MM.1S (cell line): ENCODE data around the gene CFD.

Experiments used
- CTCF ChIP-seq: fragments of 300-600 bp; sonication (generic); IDR thresholded peaks from 2 replicates; pipeline ENCODE4 v1.5.1; 2016; ENCODE audit warnings: antibody characterized with exemption, low read length, mixed read lengths
- EZH2 ChIP-seq: fragments of 300-600 bp; sonication (generic); optimal IDR thresholded peaks from 2 replicates; pipeline ENCODE3; 2017; ENCODE audit warnings: low read depth, mild to moderate bottlenecking, antibody characterized with exemption, low read length, mixed read lengths
- EZH2phosphoT487 ChIP-seq: fragments of 300-600 bp; sonication (generic); IDR thresholded peaks from 2 replicates; pipeline ENCODE4 v1.6.1; 2018; ENCODE audit warnings: antibody characterized with exemption, low read length

GRCh38 chr19:870314-870713, 10.8 kb downstream of the CFD start:
- TF ChIP-seq CTCF: no peak
- TF ChIP-seq EZH2: no peak
- TF ChIP-seq EZH2phosphoT487: no peak
